IPS-18c (cell line): ENCODE data around the gene TREH.

Experiments used
- H3K4me3 ChIP-seq: 2 replicates; pipeline ENCODE4 v1.7.0; 2013; ENCODE audit warnings: low read depth, mild to moderate bottlenecking, low read length, moderate library complexity; ENCODE audit not compliant: insufficient read depth
- H3K9me3 ChIP-seq: one replicate; pipeline ENCODE4 v1.6.1; 2013; ENCODE audit warnings: mild to moderate bottlenecking, low read length, moderate library complexity; ENCODE audit not compliant: control insufficient read depth, insufficient read depth

Gene TREH

DNA sequence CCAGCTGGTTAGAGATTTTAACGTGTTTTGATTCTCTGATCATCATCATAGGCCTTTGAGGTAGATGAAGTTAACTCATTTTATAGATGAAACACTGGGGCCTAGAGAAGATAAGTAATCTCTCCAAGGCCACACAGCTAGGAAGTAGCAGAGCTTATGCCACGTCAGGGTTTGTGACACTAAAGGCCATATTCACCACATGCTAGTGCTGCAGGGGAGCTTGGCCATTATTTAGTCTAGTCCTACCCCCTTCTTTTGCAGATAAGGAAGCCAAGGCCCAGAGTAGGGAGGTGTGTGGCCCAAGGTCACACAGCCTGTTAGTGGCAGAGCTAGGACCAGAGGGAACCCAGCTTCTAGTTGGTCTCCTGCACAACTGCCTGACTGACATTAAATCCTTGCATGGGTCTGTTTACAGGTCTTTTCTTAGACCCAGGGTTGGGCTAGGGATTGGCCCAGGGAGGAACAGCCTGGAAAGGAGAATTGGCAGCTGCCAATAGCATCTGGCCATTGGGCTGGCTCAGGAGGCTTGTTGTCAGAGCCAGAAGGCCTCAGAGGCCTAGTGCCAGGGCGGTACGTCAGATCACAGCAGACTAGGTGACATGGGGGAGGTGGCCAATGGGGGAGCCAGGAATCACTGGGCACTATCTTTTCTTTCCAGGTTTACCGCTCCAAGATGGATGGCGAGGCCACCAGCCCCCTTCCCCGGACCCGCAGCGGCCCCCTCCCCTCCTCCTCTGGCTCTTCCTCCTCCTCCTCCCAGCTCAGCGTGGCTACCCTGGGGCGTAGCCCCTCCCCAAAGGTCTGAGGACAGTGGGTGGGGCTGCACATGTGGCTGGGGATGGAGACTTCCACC, 36.1 kb downstream of the TREH start:
- Histone ChIP-seq H3K4me3 (no peak overlapping the region), H3K9me3 (no peaks in the 10 kb centered on the region)

DNA sequence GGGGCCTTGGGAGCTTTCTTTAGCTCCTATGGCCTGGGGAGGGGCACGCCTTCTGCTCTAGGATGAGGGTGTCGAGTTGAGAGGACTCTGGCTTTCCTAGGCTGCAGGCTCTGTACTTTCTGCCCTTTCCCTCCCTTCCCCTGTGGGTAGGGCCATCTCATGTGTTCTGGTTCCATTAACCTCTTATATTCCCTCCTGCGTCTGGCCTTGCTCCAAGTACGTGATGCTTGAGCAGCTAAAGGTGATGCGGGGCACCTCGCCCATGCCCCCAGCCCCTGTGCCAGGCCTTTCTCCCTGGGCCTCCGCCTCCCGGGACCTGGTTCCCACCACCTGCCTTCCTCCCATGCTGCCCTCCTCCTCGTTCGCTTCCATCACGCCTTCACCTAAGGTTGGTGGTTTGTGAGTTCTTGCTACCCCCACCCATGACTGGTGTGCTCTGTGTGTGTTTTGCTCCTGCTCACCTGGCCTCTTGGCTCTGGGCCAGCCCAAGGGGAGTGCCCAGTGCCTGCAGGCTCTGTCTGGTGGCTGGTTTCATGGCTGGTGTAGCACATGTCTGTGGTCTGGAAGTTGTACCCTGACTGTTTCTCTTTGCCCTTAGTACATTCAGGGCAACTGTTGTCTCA, 37.9 kb downstream of the TREH start:
- no peak overlapping the region for H3K4me3 ChIP-seq
- H3K9me3 ChIP-seq, result no peaks in the 10 kb centered on the region

DNA sequence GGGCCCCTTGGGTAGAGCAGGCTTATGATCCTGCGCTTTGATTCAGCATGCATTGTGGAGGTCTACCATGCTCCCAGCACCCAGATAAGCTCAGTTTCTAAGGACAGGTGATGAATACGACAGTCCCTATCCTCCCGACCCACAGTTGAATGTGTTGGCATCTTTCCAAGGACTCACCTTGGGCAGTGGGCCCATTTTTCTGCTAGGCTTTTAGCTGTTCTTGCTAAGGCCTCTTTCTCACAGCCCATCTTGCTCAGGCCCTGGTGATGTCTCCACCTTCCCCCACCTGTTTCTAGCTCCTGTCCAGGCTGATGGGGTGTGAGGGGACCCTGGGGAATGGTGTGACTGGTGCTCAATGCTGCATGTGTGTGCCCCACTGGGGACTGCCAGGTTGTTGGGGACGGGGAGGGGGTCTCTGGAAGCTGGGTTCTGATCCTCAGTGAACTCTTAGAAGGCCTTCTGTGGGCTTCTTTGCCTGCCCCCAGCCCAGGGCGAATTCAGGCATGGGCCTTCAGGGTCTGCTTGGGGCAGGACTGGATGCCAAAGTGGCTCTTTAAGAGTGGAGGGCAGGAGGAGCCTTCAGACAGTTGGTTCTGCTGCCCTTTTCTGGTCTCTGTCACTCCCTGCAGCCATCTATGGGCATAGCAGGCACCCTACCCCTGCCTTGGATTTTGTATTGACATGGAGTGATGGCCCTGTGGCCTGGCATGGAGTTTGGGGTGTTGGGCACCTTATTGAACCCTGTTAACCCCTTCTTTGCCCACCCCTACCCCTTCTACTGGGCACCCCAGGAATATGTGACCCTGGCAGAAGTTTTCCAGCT, 38.9 kb downstream of the TREH start:
- H3K9me3 ChIP-seq, result no peaks in the 10 kb centered on the region
- H3K4me3 ChIP-seq, result no peak overlapping the region

DNA sequence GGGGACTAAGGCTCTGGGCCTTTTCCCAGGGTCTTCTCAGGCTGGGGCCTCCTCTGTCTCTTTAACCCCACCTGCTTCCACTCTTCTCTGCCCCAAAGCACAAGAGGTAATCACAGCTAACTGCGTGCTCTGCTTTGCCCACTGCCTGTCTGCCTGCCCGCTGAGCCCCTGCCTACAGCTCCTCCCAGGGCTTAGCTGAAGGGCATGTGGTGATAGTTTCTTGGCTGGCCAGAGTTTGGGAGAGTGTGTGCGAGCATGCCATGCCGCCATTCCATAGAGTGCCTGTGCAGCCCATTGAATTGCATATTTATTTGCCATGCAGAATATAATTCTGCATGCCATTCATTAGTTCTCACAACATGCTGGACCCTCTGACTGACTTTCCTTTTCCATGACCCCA, 39.6 kb downstream of the TREH start:
- Histone ChIP-seq H3K9me3 (no peaks in the 10 kb centered on the region), H3K4me3 (no peak overlapping the region)

DNA sequence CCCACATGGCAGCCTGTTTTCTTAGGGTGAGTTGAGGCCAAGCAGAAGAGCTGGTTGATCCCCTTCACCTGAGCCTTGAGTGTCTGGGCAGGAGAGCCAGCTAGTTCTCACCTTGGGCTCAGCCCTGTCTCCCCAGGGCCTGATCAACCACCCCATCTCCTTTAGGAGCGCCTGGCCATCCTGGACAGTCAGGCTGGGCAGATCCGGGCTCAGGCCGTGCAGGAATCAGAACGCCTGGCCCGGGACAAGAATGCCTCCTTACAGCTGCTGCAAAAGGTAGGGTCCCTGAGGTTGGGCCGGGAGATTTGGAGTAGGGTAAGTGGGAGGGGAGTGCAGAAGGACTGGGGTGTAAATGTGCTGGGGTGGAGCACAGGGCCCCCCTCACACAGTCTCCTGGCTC, 40.7 kb downstream of the TREH start:
- H3K9me3 ChIP-seq, result no peaks in the 10 kb centered on the region
- H3K4me3 ChIP-seq, result no peak overlapping the region

DNA sequence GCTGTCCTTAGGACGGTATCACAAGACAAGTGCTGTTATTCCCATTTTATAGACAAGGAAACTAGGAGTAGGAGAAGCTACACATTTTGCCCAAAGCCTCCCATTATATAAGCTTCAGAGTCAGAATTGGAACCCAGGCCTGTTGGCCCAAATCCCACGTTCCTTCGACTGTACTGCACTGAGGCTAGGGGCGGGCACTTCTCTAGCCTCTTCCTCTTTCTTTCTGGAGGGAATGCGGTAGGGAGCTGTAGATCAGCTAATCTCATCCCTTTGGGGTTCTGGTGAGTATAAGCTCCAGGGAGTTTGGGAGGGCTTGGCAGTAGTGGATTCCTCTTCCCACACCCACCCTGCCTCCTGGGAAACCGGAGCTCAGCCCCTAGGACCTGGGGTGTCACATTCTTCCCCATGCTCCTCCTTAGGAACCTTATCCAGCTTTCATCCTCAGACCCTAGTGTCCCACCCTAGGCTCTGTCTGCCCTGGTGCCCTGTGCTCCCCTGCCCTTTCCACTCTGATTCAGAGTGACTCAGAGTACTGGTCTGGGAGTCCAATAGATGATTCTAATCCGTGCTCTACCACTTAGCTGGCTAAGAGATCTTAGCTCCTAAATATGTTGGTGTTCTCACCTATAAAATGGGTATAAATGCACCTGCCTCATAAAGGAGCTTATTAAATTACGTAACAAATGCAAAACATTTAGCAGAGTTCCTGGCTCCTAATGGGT, 42.7 kb downstream of the TREH start:
- H3K4me3 ChIP-seq, result no peak overlapping the region; the same call in 1 of the 2 replicates
- no peaks in the 10 kb centered on the region for H3K9me3 ChIP-seq

DNA sequence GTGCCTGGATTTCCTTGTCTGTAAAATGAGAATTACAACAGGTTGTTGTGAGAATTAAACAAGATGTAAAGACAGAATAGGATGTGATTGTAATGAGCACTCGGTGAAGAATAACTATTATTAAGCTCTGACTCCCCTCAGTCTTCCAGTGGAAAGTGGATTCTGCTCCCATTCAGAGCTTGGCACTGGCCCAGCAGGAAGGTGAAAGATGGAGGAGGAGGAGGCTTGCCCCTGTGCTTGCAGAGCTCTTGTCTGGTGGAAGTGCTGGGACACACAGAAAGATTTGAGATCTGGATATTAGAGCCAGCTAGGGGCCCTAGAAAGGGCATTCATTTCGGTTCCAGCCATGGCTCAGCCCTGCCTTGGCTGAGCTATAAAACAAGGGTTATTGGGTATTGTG, 43.8 kb downstream of the TREH start:
- H3K9me3 ChIP-seq, result no peaks in the 10 kb centered on the region
- H3K4me3 ChIP-seq, result peak overlapping the region; percentile 71

DNA sequence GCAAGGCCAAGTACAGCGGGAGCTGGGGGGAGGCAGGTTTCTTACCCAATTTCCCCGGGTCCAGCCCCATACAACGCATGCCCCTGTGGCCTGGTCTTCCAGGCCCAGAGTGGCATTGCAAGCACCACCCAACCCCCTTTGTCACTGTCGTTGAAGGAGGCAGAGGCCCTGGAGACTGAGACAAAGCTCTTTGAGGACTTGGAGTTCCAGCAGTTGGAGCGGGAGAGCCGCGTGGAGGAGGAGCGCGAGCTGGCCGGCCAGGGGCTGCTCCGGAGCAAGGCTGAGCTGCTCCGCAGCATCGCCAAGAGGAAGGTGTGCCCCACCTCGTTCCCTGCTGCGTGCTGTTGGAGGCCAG, 44.2 kb downstream of the TREH start:
- peak overlapping the region; percentile 71 for H3K4me3 ChIP-seq

DNA sequence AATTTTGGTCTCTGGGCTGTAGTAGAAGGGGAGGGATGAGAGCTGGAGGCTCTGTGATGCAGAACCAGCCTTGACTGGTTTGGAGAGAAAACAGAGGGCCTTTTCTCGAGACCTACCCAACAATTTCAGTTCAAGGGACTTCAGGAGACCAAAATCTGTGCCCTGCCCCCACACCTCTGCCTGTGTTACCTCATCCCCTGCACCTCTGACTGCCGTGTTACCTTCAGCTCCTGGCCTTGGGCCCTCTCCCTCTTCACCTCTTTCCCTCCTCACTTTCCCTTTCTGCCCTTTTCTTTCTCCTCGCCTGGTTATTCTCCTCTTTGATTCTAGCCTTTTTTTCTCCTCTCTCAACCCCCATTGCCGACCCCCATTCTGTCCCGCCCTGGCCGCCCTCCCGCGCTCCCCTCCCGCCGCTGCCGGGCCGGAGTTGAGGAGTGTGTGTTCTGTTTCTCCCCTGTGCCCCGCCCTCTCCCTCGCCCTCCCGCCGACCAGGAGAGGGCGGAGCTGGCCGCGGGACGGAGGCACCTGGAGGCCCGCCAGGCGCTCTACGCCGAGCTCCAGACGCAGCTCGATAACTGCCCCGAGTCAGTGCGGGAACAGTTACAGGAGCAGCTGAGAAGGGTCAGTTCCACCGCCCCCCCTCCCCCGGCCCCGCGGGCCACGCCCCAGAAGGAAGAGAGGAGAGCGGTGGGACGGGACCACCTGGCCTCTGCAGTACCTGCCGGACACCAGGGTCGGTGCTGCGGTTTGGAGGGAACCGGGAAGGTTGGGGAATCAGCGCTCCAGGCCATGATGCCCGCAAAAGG, 44.8 kb downstream of the TREH start:
- Histone ChIP-seq H3K4me3 (peak overlapping the region; percentile 71), H3K9me3 (no peaks in the 10 kb centered on the region)

More for the DNA sequence above, 44.2 kb downstream of the TREH start:
- no peaks in the 10 kb centered on the region for H3K9me3 ChIP-seq

DNA sequence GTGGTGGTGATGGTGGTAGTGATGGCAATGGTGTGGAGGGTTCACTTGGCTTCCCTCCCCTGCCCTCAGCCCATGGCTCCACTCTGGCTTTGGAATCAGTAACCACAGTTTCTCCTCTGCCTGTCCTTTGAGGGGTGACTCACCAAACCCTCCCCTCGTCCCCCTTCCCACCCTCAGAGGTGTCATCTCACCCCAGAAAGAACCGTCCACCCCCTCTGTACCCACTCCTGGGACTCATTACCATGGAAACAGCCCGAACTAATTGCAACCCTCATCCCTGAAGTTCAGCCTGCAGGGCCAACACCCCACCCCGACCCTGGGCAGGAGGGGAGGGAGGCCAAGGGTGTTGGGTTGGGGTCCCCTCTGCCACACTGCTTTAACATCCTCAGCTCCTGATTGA, 45.5 kb downstream of the TREH start:
- peak overlapping the region; percentile 71; the same call in 1 of the 2 replicates for H3K4me3 ChIP-seq

DNA sequence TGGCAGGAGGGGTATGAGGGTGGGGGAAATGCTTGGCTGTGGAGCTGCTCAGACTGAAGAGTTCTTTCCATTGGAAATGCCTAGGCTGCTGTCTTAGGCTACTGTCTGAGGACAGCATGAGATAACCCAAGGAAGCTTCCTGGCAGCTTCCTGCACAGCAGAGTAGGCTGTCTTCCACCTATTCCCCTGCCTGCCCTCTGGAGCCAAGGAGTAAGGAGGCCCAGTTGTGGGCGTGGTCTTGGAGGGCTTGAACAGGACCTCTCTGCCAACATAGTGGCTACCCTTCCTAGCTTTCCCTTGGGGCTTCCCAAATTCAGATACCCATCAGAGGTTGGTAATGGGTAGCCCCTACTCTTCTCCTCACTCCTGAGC, 46.1 kb downstream of the TREH start:
- H3K9me3 ChIP-seq, result no peaks in the 10 kb centered on the region
- H3K4me3 ChIP-seq, result no peak overlapping the region

More for the DNA sequence above, 45.5 kb downstream of the TREH start:
- no peaks in the 10 kb centered on the region for H3K9me3 ChIP-seq

DNA sequence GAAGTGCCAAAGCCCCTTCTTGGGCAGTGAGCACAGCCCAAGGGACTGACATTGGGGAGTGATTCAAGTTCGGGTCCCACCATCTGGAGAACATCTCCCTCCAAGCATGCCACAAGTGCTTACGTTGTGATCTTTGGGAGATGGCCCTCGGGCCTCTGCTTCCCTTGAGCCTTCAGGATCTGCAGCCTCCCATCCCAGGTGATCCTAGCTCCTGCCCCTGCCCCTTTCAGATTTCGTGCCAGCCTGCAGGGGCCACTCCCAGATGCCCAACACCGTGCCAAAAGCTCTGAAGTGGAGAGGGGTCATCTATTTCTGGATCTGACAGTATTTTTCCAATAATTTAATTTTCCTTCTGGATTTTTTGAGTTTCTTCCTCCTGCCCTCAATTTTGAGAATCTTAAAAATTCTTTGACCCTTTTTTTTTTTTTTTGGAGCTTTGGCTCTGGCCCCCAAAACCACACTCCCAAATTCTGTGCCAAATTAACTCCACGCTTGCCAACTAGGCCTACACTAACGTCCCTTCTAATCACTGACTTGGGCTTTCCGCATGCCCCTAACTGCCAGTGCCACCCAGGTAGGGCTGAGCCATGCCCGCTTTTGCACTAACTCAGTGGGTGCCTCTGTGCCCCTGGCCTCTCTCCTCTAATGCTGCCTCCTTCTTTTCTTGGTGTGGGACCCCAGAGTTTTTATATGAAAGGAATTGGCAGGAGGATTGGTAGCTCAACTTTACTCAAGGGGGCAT, 46.7 kb downstream of the TREH start:
- Histone ChIP-seq H3K9me3 (no peaks in the 10 kb centered on the region), H3K4me3 (no peak overlapping the region)

DNA sequence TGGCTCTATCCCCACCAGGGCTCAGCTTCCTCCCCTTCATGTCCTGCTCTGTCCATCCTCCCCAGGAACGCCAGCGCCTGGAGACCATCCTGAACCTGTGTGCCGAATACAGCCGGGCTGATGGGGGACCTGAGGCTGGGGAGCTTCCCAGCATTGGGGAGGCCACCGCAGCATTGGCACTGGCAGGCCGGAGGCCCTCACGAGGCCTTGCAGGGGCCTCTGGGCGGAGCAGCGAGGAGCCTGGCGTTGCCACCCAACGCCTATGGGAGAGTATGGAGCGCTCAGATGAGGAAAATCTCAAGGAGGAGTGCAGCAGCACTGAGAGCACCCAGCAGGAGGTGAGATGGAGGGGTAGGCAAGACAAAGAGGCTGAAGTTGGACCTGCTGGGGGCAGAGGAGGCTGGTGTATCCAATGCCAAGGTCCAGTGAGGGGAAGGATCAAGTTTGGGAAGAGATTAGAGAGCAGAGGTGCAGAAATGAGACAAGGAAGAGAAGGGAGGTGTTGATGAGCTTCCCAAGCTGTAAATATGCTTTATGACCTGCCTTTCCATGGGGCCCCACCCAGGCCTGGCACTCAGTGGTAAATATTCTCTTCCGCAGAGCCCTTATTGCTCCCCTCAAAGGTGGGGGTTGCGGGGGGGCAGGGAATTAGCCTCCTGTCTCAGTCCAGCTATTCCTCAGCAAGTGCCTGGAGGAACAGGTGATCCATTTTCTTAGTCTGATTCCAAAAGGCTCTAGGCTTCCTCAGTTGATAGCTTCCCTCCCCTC, 48.1 kb downstream of the TREH start:
- no peaks in the 10 kb centered on the region for H3K9me3 ChIP-seq
- H3K4me3 ChIP-seq, result no peak overlapping the region

DNA sequence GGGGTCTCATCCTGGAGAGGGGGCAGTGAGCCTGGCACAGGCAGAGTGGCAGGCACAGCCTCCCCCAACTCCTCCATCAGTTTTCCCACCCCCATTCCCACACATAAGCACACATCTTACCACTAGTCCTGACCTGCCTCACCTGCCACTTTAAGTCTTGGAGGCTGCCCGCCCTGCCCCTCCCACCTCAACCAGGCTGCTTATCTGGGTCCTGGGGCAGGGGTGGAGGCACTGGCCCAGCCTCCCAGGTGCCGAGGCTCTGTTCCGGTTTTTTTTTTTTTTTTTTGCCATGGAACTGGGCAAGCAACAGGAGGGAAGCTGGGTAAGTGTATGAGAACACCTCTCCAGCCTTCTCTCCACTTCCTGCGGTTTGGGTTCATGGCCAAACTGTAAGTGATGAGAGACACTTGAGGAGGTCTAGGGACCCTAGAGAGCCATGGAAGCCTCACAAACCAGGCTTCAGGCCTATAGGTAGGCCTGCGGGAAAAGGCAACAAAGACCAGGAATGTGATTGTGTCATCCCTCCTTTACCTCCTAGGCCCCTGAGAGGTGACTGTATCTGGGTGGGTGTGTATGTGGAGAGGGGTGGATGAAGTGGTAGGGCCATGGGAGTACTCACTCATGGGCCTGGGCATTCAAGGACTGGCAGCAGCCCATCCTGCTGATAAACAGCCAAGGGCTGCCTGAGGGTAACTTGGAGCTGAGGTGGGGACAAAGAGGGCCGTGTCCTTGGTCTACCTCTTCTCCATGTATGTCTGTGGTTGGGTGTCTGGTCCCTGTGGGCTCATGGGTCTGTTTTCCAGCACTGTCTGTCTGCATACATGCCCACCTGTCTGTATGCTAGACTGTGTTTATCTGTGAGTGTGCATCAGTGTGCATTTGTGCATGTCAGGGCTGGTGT, 49.4 kb downstream of the TREH start:
- H3K4me3 ChIP-seq, result no peak overlapping the region
- H3K9me3 ChIP-seq, result no peaks in the 10 kb centered on the region
